ENCODE data around the gene SORD.
"Not testable (repeated sequence)": the region's sequence is repeated elsewhere in the genome, so short reads cannot be mapped to it uniquely, and the experiment has no call there.

- TF ChIP-seq POLR2A (IDR thresholded peaks at IDR 0.05; ENCODE audit: low read depth, low read length); POLR2AphosphoS5 (IDR thresholded peaks at IDR 0.05; ENCODE audit: low read depth, low read length); TAF1 (IDR thresholded peaks at IDR 0.05; ENCODE audit: borderline replicate concordance, low read depth, low read length): not testable (repeated sequence)
Observed at GRCh38 chr15:45032501-45032900, 9.5 kb downstream of the SORD start.

Measured in GM12892 (cell line).